GM12892 (cell line): Measurements from ENCODE around the gene NKD1.

Experiments used
- DNase-seq: peaks from one replicate; pipeline ENCODE4 v3.0.0; 2011; ENCODE audit not compliant: insufficient read length
- FAIRE-seq: peaks from 2 replicates; lab custom pipeline; 2011; peaks lifted over from hg19 to GRCh38; lab: Jason Lieb, UNC
- POLR2A ChIP-seq: IDR thresholded peaks from 2 replicates; pipeline ENCODE4 v1.6.1; 2011; ENCODE audit warnings: low read depth, low read length, control low read depth
- POLR2AphosphoS5 ChIP-seq: IDR thresholded peaks from 2 replicates; pipeline ENCODE4 v1.6.1; 2011; ENCODE audit warnings: low read depth, low read length, control low read depth
- TAF1 ChIP-seq: IDR thresholded peaks from 2 replicates; pipeline ENCODE4 v1.6.1; 2011; ENCODE audit warnings: low read depth, mild to moderate bottlenecking, control low read depth, low read length, borderline replicate concordance

NKD1 gene

DNA sequence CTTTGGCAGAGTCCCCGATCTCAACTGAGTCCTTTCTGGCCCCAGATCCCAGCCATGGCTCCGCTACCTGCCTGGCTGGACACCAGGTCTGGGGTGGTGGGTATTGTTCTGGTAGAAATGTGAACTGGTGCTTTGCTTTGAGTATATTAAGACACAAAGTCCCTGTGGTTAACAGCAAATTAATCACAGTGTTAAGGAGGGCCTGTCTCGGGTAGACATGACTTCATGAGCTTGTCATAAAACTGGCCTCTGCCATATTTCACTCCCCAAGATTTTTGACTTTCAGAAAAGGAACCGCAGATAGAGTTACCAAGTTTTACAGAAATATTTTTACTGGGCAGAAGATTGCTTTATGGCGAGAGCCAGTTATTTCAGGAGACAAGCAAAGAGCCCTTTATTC lies 19.5 kb downstream of the NKD1 start:
- FAIRE-seq = no peak
- no peak for DNase-seq
- TF ChIP-seq TAF1 = no peak
- TF ChIP-seq POLR2A = no peak
- TF ChIP-seq POLR2AphosphoS5 = no peak

DNA sequence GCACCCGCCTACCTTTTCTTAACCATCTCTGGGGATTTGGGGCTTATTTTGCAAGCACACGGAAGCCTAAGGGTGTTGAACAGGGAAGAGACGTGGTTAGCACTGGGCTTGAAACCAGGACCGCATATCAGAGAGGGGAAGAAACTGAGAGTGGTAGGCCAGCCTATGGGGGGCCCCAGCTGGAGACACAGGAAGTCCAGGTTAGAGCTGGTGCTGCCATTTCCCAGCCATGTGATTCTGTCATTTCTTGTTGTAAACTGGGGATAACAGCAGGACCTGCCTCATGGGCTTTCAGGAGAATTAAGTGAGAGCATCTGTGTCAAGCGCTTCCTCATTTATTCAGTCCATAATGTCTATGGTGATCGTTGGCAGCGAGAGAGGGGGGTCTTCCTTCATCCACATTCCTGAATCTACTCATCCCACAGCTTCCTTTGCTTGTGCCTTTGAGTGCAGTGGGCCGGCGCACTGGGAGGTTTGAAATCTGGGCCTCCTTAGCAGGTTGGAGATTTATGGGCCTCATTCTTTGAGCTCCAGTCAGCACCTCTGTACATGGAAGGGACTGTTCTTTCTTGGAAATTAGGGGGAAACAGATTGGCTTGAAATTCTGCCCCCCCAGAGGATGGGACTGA lies 20.1 kb downstream of the NKD1 start:
- DNase-seq (no peak), FAIRE-seq (no peak)
- TF ChIP-seq TAF1 (no peak), POLR2AphosphoS5 (no peak), POLR2A (no peak)

DNA sequence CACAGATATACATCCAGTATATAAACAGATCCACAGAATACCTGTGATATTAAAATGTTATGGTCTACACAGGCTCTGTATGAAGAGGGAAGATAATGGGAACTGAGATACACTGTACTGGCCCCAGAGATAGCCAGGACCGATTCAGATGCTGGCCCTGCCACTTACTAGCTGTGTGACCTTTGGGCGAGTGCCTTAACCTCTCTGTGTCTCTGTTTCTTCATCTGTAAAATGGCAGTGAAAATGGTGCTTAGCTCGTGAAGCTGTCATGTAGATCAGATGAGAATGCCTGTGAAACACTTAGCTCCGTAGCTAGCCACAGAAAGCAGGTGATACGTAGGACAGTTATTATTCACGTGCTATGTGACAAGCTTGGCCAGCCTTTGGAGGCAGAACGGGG lies 22.2 kb downstream of the NKD1 start:
- FAIRE-seq (no peak), DNase-seq (no peak)

GRCh38 chr16:50570808-50571598 lies 22.8 kb downstream of the NKD1 start:
- TF ChIP-seq POLR2A (no peak), POLR2AphosphoS5 (no peak), TAF1 (no peak)
- DNase-seq (no peak), FAIRE-seq (no peak)

More for the DNA sequence above, 22.2 kb downstream of the NKD1 start:
- TF ChIP-seq POLR2A = no peak
- no peak for TF ChIP-seq TAF1
- no peak for TF ChIP-seq POLR2AphosphoS5

DNA sequence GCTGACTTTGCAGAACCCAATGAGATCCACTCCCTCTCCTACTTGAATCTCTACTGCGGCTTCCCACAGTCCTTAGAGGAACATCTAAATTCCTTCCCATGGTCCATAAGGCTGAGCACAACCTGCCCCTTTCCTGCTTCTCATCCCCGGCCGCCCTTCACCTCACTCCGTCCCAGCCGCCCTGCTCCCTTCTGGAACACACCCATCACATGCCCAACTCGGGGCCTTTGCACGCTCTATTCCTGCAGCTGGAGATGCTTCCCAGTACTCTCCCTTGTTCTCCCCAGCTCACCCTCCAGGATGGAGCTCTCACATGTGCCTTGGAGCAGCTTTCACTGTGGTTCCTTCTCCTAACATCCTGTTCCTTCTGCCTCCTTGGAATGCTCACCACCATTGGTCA lies 23.6 kb downstream of the NKD1 start:
- no peak for DNase-seq
- FAIRE-seq = no peak
- TF ChIP-seq TAF1 (no peak), POLR2A (no peak), POLR2AphosphoS5 (no peak)

DNA sequence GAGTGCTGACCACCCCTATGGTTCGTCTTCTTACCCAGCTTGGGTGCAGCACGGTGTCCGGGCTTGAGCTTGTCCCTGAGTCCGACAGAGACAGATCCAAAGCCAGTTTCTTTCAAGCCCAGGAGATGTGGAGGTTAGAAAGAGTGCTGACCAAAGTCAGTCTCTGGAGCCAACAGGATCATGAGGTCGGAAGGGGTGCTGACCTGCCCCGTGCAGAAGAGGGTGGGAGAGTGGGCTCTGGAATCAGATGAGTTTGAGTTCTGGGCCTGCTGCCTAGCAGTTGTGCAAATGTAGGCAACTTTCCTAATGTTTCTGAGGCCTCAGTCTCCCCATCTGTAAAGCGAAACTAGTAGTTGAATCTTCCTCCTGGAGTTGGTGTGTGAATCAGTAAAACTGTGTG lies 24.5 kb downstream of the NKD1 start:
- DNase-seq = no peak
- FAIRE-seq = no peak
- TF ChIP-seq TAF1 = no peak
- TF ChIP-seq POLR2AphosphoS5 = no peak
- TF ChIP-seq POLR2A = no peak

GRCh38 chr16:50573279-50573678 lies 25.1 kb downstream of the NKD1 start:
- TF ChIP-seq TAF1 (no peak), POLR2A (no peak), POLR2AphosphoS5 (no peak)
- FAIRE-seq (no peak), DNase-seq (no peak)

- DNase-seq = no peak
- no peak for FAIRE-seq
- TF ChIP-seq POLR2A (no peak), POLR2AphosphoS5 (no peak), TAF1 (no peak)
Measured at GRCh38 chr16:50573947-50574744, 25.9 kb downstream of the NKD1 start.

GRCh38 chr16:50574745-50575136 lies 26.5 kb downstream of the NKD1 start:
- TF ChIP-seq TAF1 (no peak), POLR2A (no peak), POLR2AphosphoS5 (no peak)
- DNase-seq = no peak
- FAIRE-seq = no peak

DNA sequence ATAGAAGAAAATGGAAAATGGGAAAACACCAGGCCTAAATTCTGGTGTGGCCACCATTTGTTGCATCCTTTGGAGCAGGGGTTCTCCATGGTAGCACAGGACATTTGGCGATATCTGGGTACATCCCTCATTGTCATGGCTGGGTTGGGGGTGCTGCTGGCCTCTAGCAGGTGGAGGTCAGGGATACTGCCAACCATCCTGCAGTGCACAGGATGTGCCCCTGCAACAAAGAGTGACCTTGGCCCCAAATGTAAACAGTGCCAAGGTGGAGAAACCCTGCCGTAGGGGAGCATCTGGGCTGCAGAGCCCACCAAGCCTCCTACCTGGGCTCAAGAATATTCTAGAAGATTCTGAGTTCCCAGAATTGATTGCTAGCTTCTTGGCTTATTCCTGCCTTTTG lies 27.5 kb downstream of the NKD1 start:
- no peak for TF ChIP-seq POLR2AphosphoS5
- TF ChIP-seq TAF1 = no peak
- TF ChIP-seq POLR2A = no peak
- no peak for FAIRE-seq
- no peak for DNase-seq

DNA sequence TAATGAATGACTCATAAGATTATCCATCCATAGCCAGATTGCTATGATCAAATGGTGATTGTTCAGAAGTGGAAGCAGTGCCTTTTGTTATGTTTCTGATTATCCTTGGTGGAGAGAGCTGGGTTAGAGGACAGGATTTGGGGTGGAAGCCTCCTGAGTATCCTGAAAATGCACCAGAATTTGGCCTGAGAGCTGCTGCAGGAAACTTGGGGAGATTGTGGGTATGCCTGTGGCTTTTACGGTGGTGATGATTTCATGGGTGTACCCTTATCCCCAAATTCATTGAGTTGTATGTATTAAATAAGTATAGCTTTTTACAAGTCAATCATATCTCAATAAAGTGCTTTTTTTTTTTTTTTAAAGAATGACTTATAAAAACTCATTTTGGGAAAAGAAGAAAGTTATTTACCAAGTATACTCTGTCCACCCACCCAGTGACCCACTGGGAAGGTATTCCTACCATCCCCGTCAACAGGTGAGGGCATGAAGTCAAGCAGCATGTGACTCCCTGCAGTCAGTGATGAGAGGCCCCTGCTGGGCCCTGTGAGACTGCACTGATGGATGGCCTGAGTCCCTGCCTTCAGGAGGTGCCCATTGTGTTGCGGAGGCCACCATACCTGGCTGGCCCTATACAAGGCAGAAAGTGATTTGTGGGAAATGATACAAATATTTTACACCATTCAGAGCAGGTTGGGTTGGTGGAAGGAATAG lies 28.4 kb downstream of the NKD1 start:
- DNase-seq = no peak
- no peak for TF ChIP-seq POLR2A
- no peak for TF ChIP-seq POLR2AphosphoS5
- TF ChIP-seq TAF1 = no peak
- no peak for FAIRE-seq
